T-helper 2 cell (primary cell): Measurements from ENCODE around the gene ASPSCR1.
A peak's percentile ranks its signal among the peaks of the same experiment; 100 is the strongest.
"Not testable (repeated sequence)": the region's sequence is repeated elsewhere in the genome, so short reads cannot be mapped to it uniquely, and the experiment has no call there.

Experiments
- DNase-seq, 5 experiments: peaks; one replicate each; pipeline versions ENCODE4 v3.0.0 to v3.0.0-alpha.2; 2012 to 2022

ASPSCR1 gene

GRCh38 chr17:82025401-82026107 is 48.1 kb downstream of the ASPSCR1 start:
- no peak for DNase-seq

GRCh38 chr17:82028246-82028645 is 50.8 kb downstream of the ASPSCR1 start:
- DNase-seq, result no peak

GRCh38 chr17:82028966-82029365 is 51.5 kb downstream of the ASPSCR1 start:
- no peak for DNase-seq

GRCh38 chr17:82029391-82029790 is 52.0 kb downstream of the ASPSCR1 start:
- DNase-seq, result no peak

- DNase-seq, result no peak
Measured at GRCh38 chr17:82029990-82030469, 52.6 kb downstream of the ASPSCR1 start.

- DNase-seq, result peak; percentile 63 to 84 (median 72)
Measured at GRCh38 chr17:82030470-82031302, 53.3 kb downstream of the ASPSCR1 start.

- peak in 1 of 5 experiments; percentile 53 for DNase-seq
Measured at GRCh38 chr17:82031303-82031884, 54.0 kb downstream of the ASPSCR1 start, which contains the start of gene RAC3. Gene RAC3 (plus strand): TSS chr17:82031678. CDS start chr17:82031762, 84 bp downstream.

- peak in 2 of 5 experiments; percentile 30 to 38 for DNase-seq
Measured at GRCh38 chr17:82031885-82032627, 54.6 kb downstream of the ASPSCR1 start.

- DNase-seq, result no peak
Measured at GRCh38 chr17:82033359-82034085, 56.1 kb downstream of the ASPSCR1 start.

GRCh38 chr17:82034371-82035011 is 57.1 kb downstream of the ASPSCR1 start:
- DNase-seq, result no peak

- no peak for DNase-seq
Measured at GRCh38 chr17:82035488-82035887, 58.1 kb downstream of the ASPSCR1 start.

GRCh38 chr17:82035956-82036633 is 58.7 kb downstream of the ASPSCR1 start:
- no peak for DNase-seq

- DNase-seq, result no peak
Measured at GRCh38 chr17:82036634-82037091, 59.2 kb downstream of the ASPSCR1 start.

GRCh38 chr17:82037092-82037888 is 59.9 kb downstream of the ASPSCR1 start, which contains the start of gene DCXR:
Gene DCXR (minus strand): TSS chr17:82037697. CDS start chr17:82037682, 15 bp downstream.
- DNase-seq, result peak; percentile 91 to 98 (median 92)

GRCh38 chr17:82037889-82038195 is 60.4 kb downstream of the ASPSCR1 start:
- no peak for DNase-seq

- not testable (repeated sequence) for DNase-seq
Measured at GRCh38 chr17:82038796-82039409, 61.5 kb downstream of the ASPSCR1 start.

- no peak for DNase-seq
Measured at GRCh38 chr17:82039695-82040299, 62.4 kb downstream of the ASPSCR1 start.

- no peak for DNase-seq
Measured at GRCh38 chr17:82041144-82041814, 63.9 kb downstream of the ASPSCR1 start.
